ENCODE measurements around the gene TMC7.
"Not testable (repeated sequence)": the region's sequence is repeated elsewhere in the genome, so short reads cannot be mapped to it uniquely, and the experiment has no call there.

TMC7 gene

DNA sequence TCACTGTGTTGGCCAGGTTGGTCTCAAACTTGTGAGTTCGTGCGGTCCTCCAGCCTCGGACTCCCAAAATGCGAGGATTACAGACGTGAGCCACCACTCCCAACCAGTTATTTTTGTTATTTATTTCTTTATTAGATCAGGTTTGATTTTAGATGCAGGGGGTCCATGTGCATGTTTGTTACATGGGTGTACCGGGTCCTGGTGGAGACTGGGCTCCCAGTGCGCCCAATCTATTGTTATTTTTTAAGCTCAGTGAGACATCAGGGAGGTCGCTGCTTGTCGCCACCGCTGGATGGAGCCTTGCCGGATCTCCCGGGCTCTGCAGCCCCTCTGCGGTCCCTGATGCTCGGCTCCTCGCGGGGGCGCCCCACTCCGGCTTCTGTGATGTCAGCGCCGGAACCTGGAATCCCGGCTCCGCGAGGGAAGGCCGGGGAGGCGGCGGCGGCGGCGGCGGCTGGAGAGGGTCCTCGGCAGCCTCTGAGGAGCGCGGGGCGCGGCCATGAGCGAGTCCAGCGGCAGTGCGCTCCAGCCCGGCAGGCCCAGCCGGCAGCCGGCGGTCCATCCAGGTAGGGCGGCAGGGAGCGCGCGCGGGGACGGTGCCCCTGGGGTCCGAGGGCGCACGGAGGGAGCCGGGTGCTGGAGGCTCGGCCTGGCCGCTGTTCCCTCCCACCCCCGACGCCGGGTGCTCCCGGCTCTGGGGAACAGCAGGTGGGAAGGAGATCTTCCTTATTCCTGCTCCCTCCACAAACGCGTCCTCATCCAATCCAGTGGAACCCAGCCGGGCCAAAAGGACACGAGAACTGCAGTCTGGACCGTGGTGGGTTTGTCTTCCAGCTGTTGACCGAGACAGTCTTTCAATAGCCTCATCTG, at the start of gene TMC7:
Gene TMC7, plus strand, starts transcription at position 370 of the 870 bp plus-strand sequence. Its CDS starts 130 bp downstream, at position 500.
- DNase-seq (ENCODE audit: low read depth): no peak

DNA sequence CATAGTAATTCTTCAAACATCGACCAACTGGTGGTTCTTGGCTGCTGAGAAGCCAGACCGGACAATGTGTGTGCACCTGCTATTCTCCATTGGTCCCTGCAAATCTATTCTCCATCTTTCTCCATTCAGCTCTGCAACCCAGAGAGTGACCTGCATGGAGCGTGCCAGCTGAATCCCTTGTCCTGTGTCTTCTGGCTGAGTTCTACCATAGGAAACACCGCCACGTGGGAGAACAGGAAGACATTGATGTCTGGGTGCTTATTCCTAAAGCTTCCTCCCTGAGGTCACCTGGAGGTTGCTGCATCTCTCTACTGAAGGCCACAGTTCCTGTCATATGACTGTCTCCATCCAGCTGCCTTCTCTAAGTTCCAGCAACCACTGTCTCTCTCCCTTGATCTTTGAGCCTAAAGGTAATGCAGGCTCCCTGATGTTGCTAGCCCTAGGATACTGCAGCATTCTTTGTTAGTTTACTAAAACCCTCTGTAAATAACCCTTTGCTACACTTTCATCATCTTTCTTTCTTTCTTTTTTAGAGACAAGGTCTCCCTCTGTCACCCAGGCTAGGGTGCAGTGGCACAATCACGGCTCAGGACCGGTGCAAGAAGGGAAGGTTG, 46.9 kb upstream of the TMC7 start:
- DNase-seq (ENCODE audit: low read depth): no peak

DNA sequence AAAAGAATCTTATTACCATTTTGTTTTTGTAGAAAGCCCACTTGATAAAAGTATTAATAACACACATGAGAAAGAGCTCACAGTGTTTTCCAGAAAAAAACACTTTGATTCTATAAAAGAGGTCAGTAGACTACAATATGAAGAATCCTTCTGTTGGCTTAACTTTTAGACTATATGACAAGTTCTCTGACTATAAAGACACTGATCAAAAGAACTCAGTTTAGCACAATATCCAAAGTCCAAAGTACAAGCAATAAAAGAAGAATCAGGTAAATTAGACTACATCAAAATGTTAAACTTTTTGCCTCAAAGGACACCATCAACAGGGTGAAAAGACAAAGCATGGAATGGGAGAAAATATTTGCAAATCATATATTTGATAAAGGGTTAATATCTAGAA, 46.3 kb upstream of the TMC7 start:
- no peak for DNase-seq (ENCODE audit: low read depth)

GRCh38 chr16:18938986-18939385, 44.7 kb upstream of the TMC7 start:
- no peak for DNase-seq (ENCODE audit: low read depth)

DNA sequence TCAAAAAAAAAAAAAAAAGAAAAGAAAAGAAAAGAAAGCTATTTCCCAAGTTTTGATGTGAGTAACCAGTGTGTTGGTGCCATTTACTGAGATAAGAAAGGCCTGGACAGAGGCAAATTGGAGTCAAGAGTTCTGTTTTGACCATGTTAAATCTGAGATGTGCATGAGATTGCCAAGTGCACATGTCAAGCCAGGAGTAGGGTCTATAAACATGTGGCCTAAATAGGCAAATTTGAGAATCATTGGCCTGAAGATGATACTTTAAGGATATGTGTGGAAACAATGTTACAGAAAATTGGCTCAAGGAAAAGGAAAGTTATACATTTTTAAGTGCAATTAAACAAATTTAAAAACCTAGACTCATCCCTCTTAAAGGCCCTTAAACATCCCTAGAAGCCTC, 42.3 kb upstream of the TMC7 start:
- no peak for DNase-seq (ENCODE audit: low read depth)

GRCh38 chr16:18942061-18942460, 41.7 kb upstream of the TMC7 start:
- DNase-seq (ENCODE audit: low read depth): no peak

DNA sequence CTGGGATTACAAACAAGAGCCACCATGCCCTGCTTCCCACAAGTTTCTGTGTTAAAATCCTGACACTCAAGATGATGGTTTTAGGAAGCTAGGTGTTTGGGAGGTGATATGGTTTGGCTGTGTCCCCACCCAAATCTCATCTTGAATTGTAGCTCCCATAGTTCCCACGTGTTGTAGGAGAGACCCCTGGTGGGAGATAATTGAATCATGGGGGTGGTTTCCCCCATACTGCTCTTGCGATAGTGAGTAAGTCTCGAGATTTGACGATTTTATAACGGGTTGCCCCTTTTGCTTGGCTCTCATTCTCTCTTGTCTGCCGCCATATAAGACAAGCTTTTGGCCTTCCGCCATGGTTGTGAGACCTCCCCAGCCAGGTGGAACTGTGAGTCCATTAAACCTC, 40.3 kb upstream of the TMC7 start:
- DNase-seq (ENCODE audit: low read depth): no peak

GRCh38 chr16:18945233-18945632, 38.5 kb upstream of the TMC7 start:
- no peak for DNase-seq (ENCODE audit: low read depth)

GRCh38 chr16:18948372-18949020, 35.2 kb upstream of the TMC7 start:
- DNase-seq (ENCODE audit: low read depth): no peak

DNA sequence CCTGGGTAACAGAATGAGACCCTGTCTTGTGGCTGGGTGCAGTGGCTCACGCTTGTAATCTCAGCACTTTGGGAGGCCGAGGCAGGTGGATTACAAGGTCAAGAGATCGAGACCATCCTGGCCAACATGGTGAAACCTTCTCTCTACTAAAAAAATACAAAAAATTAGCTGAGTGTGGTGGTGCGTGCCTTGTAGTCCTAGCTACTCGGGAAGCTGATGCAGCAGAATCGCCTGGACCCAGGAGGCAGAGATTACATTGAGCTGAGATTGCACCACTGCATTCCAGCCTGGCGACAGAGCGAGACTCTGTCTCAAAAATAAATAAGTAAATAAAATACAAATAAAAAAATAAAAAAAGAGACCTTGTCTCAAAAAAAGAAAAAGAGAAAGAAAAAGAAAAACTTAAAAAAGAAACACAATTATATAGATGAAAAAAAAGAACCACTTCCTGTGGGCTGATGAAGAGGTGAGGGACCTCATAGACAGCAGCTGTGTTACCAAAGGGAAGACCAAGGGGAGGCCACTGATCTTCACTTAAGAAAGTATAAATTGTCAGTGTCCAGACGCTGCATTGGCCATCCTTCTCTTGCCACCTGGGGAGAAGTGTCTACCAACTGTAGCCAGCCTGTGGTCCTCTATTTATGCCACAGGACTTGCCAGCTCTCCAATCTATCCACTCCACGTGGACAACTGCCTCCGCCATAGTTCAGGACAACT, 33.1 kb upstream of the TMC7 start:
- no peak for DNase-seq (ENCODE audit: low read depth)

- no peak for DNase-seq (ENCODE audit: low read depth)
These were observed 30.2 kb upstream of the TMC7 start for GRCh38 chr16:18953547-18953946.

GRCh38 chr16:18955874-18956580, 27.7 kb upstream of the TMC7 start:
- not testable (repeated sequence) for DNase-seq (ENCODE audit: low read depth)

DNA sequence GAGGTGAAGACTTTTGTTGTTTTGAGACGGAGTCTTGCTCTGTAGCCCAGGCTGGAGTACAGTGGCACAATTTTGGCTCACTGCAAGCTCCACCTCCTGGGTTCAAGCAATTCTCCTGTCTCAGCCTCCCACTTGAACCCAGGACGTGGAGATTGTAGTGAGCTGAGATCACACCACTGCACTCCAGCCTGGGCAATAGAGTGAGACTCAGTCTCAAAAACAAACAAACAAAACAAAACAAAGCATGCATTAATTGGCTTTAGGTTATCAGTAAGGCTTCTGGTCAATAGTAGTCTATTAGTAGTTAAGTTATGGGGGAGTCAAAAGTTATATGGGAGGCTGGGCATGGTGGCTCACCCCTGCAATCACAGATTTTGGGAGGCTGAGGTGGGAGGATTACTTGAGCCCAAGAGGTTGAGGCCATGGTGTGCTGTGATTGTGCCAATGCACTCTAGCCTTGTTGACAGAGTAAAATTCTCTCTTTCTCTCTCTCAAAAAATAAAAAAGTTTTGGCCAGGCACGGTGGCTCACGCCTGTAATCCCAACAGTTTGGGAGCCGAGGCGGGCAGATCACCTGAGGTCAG, 27.0 kb upstream of the TMC7 start:
- not testable (repeated sequence) for DNase-seq (ENCODE audit: low read depth)

DNA sequence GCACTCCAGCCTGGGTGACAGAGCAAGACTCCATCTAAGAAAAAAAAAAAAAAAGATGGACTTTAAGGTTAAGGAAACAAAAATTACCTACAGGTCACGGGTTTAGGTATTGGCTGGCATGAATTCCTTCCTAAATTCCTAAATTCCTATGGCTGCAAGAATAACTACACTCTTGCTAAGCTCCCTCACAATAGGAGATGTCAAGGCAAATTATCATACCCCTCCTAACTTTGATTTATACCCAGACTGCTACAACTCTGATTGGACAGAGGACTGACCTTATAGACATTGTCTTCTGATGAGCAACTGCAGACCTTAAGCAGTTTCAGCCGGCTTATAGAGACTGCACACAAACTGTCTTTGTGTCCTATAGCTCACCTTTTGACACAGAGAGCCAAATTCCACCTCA, 25.1 kb upstream of the TMC7 start:
- no peak for DNase-seq (ENCODE audit: low read depth)

DNA sequence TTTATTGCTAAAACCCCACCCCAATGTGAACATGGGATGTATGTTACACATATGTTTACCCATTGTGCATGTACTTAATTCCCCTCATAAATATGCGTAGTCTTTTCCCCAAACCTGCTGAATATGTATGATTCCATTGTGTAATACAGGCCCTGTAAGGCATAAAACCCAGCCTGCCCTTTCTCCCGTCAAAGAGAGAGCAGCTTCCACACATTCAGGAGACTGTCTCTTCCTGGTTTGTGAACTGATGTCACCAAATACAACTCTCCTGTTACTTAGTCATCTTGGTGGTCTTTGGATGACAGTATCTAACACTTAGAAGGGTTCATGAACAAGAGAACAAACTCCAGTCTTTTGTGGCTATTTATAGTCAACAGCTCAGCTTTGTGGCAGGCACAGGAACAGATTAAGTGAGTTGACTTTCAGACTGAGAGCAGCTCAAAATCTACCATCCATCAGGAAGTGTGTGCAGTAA, 24.7 kb upstream of the TMC7 start:
- no peak for DNase-seq (ENCODE audit: low read depth)

- DNase-seq (ENCODE audit: low read depth): no peak
These were observed 18.2 kb upstream of the TMC7 start for GRCh38 chr16:18965555-18965954.

DNA sequence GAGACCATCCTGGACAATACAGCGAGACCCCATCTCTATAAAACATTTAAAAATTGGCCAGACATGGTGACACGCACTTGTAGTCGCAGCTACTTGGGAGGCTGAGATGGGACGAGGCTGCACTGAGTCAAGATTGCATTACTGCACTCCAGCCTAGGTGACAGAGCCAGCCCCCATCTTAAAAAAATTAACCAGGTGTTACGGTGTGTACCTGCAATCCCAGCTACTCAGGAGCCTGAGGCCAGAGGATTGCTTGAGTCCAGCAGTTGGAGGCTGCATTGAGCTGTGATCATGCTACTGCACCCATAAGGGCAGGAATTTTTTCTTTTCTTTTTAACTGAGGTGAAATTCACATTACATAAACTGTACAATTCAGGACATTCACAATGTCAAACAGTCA, 16.9 kb upstream of the TMC7 start:
- no peak for DNase-seq (ENCODE audit: low read depth)

DNA sequence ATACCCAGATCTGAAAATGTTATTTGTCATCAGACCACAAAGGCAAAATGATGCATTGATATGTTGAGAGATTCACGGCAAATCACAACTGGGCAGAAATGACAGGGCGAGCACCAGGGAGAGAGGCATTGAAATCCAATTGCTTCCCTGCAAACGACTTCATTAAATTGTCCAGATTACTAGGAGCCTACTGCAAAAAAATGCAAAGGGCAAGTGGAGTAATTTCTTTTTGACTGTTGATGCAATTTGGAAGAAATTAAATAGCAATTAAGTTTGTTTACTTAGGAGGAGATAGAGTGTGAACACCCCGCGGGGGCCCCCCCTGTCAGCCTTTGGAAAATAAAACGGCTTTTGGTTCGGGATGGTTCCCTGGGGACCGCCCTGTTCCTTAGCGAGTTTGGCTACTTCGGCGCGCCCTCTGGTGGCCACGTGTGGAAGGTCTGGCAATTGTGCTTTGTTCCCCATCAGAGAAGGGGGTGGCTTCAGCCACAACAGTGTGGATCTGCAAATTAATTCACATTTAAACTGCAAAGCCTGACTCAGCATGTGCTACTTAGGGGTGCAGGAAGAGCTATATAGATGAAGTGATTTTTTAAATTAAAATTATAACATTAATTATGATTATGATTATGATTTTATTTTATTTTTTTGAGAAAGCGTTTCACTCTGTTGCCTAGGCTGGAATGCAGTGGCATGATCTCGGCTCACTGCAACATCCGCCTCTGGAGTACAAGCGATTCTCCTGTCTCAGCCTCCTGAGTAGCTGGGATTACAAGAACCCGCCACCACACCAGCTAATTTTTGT, 14.5 kb upstream of the TMC7 start:
- DNase-seq (ENCODE audit: low read depth): peak; percentile 77

DNA sequence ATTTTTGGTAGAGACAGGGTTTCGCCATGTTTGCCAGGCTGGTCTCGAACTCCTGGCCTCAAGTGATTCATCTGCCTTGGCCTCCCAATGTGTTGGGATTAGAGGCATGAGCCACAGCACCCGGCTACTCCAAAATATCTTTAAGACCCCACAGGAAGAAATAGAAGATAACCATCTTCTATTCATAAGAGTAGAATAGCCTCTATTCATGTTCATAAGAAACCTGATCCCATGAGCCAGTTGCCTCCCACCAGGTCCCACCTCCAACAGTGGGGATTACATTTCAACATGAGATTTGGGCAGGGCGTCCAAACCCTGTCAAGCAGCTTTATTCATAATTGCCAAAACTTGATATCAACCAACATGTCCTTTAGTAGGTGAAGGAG, 13.9 kb upstream of the TMC7 start:
- no peak for DNase-seq (ENCODE audit: low read depth)

GRCh38 chr16:18975109-18975508, 8.6 kb upstream of the TMC7 start:
- DNase-seq (ENCODE audit: low read depth): no peak

All from activated T-cell treated with anti-CD3 and anti-CD28 coated beads for 1 hour (primary cell).